Measurements from ENCODE around the gene DNAAF1. TPM values are rescaled to one million over a fixed set of nuclear protein-coding genes. Genes with fewer than 3 reads are reported as not detected.
A peak's percentile ranks its signal among the peaks of the same experiment; 100 is the strongest.
"Not testable (repeated sequence)": the region's sequence is repeated elsewhere in the genome, so short reads cannot be mapped to it uniquely, and the experiment has no call there.

Gene DNAAF1
- total RNA-seq, 2 experiments from 2014 or later, result 0.25 TPM; not detected in 1

DNA sequence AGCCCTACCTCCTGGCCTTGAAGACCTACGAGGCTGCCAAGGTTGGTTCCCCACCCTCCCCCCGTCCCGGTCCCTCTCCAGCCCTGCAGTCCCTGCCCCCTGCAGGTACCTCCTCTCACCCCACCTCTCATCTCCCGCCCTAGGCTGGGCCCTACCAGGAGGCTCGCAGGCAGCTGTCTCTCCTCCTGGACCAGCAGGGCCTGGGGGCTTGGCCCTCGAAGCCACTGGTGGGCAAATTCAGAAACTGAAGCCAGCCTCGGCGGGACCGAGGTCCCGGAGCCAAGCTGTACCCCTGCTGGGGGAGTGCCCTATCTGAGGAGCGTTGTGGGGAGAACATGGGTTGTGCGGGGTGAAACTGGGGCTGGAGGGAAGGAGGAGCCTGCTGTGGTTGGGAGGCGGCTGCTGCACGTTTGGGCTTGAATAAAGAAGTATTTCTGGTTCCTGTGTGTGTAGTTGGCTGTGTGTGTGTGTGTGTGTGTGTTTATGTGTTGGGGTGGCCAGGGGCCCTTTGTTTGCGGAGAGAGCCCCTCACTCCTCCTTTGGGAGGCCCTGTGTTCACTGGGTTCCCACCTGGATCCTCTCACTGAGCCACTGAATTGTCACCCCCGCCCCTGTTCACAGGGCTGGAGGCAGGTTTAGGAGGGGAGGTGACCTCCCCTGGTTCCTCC lies 51.8 kb downstream of the DNAAF1 start:
- ChIA-PET POLR2A (no interaction called here), CTCF (interaction anchor here (0.8 to 3.8 kb wide), 2 partner anchors 10 to 289 kb away, joined by 3 to 16 read pairs; partner anchors contain the start of gene TAF1C)
- Mint-ChIP-seq H3K4me1 (peaks cover 21% of the 10 kb centered on the region), H3K9me3 (no peaks in the 10 kb centered on the region), H3K4me3 (no peak overlapping the region), H3K27me3 (no peaks in the 10 kb centered on the region), H3K27ac (peak overlapping the region; percentile 61), H3K36me3 (ENCODE audit: low read depth) (no peaks in the 10 kb centered on the region)
- no peak for DNase-seq

DNA sequence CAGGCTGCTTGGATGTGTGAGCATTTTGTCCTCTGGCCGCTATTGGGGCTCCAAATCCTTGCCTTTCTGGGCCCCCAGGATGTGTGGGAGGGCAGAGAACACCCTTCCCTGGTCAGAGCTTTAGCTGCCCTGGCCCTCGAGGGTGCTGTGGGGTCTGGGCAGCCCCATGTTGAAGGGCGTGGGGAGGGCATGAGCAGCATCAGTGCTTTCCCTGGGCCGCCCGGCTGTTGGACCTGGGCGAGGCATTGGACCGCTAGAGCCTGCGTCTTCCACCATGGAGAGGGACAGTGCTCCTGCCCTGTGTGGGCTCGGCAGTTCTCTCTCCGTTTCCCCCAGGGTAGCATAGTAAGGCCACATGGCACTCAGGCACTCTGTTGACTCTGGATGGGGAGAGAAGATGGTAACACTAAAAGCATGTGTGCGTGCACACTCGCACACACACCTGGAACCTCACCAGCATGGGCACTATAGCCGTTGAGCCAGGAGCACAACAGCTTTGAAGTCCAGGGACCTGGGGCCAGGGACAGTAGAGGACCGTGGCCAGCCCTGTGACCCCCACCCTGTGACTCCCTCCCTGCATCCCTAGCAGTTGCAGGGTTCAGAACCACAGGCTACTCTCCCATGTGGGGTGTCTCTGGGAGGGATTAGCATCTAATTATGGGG lies 52.5 kb downstream of the DNAAF1 start:
- H3K4me3 Mint-ChIP-seq, result no peak overlapping the region
- H3K9me3 Mint-ChIP-seq, result no peaks in the 10 kb centered on the region
- no peaks in the 10 kb centered on the region for H3K27me3 Mint-ChIP-seq
- CTCF ChIA-PET, result interaction anchor here (3.8 kb wide), 1 partner anchor 11 kb away, joined by 16 read pairs; the partner anchor contains the start of gene TAF1C
- no peaks in the 10 kb centered on the region for H3K36me3 Mint-ChIP-seq (ENCODE audit: low read depth)
- POLR2A ChIA-PET, result no interaction called here
- no peak for DNase-seq
- H3K27ac Mint-ChIP-seq, result no peak overlapping the region
- H3K4me1 Mint-ChIP-seq, result peaks cover 21% of the 10 kb centered on the region

DNA sequence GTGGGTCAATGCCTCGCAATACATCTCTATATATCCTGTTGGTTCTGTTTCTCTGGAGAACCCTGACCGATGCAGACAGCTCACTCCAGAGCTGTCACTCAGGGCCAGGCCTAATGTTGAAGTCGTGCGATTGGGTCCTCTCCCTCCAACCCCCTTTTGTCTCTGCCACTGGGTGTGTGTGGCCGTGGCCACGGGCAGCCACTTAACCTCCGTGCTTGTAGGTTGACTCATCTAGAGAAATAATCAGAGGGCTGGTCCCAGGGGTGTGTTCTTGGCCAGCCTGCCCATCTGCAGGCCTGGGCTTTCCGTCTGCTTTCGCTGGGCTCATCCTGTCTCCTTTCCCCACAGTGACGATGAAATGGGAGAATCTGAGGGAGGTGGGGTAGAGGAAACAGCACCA lies 53.3 kb downstream of the DNAAF1 start:
- CTCF ChIA-PET, result interaction anchor here (0.9 to 2.6 kb wide), 2 partner anchors 11 to 18 kb away, joined by 3 to 12 read pairs; partner anchors contain the start of gene TAF1C
- no peaks in the 10 kb centered on the region for H3K9me3 Mint-ChIP-seq
- no peak for DNase-seq
- H3K36me3 Mint-ChIP-seq (ENCODE audit: low read depth), result no peaks in the 10 kb centered on the region
- no peak overlapping the region for H3K4me3 Mint-ChIP-seq
- POLR2A ChIA-PET, result no interaction called here
- no peak overlapping the region for H3K27ac Mint-ChIP-seq
- H3K4me1 Mint-ChIP-seq, result peaks cover 15% of the 10 kb centered on the region
- no peaks in the 10 kb centered on the region for H3K27me3 Mint-ChIP-seq

DNA sequence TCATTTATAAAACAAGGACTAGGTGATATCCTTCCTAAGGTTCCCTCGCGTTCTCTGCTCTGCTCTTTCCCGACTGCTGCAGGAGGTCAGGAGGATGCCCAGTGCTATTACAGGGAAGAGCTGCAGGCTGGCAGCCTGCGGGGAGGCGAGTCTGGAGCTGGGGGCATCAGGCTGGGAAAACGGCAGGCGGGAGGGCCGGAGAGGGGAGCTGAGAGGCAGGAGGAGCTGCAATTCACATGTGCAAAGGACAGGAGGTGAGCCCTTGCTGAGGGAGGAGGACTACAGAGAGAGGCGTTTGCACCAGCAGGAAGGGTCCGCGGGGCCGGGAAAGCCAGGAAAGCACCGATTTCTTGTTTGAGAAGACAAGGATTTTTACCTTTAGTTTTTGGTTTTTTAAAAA lies 54.0 kb downstream of the DNAAF1 start:
- Mint-ChIP-seq H3K27ac (no peak overlapping the region), H3K9me3 (no peaks in the 10 kb centered on the region), H3K27me3 (no peaks in the 10 kb centered on the region), H3K4me1 (peaks cover 8% of the 10 kb centered on the region), H3K4me3 (no peak overlapping the region), H3K36me3 (ENCODE audit: low read depth) (no peaks in the 10 kb centered on the region)
- CTCF ChIA-PET, result interaction anchor here (0.9 to 2.6 kb wide), 2 partner anchors 12 to 19 kb away, joined by 3 to 12 read pairs; partner anchors contain the start of gene TAF1C
- POLR2A ChIA-PET, result no interaction called here
- DNase-seq, result no peak

DNA sequence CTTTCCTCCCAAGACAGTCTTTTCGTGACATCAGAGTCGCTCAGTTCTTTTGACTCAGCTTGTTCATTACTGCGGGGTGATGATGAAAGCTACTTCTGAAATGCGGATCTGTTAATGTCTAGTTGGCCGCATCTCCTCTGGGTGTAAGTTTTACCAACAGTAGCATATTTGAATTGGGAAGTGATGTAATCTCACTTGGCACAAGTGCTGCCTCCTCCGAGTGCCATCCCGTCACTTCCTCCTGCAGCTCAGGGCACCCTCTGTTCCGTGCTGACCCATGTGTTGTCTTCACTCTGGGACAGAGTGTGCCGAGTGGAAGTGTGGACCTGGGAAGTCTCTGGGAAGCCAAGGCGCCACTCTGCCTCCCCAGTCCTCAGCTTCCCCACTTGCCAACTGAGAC lies 54.8 kb downstream of the DNAAF1 start:
- H3K27me3 Mint-ChIP-seq, result no peaks in the 10 kb centered on the region

DNA sequence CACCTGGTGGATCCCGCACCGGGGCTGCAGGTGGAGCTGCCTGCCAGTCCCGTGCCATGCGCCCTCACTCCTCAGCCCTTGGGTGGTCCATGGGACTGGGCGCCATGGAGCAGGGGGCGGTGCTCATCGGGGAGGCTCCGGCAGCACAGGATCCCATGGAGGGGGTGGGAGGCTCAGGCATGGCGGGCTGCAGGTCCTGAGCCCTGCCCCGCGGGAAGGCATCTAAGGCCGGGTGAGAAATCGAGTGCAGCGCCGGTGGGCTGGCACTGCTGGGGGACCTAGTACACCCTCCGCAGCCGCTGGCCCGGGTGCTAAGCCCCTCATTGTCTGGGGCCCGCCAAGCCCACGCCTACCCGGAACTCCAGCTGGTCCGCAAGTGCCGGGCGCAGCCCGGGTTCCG lies 59.4 kb downstream of the DNAAF1 start:
- H3K4me1 Mint-ChIP-seq; DNase-seq; H3K9me3 Mint-ChIP-seq; H3K27me3 Mint-ChIP-seq; H3K27ac Mint-ChIP-seq; POLR2A ChIA-PET; H3K36me3 Mint-ChIP-seq (ENCODE audit: low read depth); H3K4me3 Mint-ChIP-seq: not testable (repeated sequence)
- CTCF ChIA-PET, result interaction anchor here (1.6 kb wide), 1 partner anchor 17 kb away, joined by 4 read pairs; no protein-coding TSS in a partner anchor

More for the DNA sequence above, 54.8 kb downstream of the DNAAF1 start:
- no peaks in the 10 kb centered on the region for H3K9me3 Mint-ChIP-seq
- H3K4me1 Mint-ChIP-seq, result peaks cover under 1% of the 10 kb centered on the region
- ChIA-PET CTCF (interaction anchor here (2.6 kb wide), 1 partner anchor 13 kb away, joined by 12 read pairs; the partner anchor contains the start of gene TAF1C), POLR2A (no interaction called here)
- H3K4me3 Mint-ChIP-seq, result no peak overlapping the region
- no peaks in the 10 kb centered on the region for H3K36me3 Mint-ChIP-seq (ENCODE audit: low read depth)
- DNase-seq, result no peak
- no peak overlapping the region for H3K27ac Mint-ChIP-seq

DNA sequence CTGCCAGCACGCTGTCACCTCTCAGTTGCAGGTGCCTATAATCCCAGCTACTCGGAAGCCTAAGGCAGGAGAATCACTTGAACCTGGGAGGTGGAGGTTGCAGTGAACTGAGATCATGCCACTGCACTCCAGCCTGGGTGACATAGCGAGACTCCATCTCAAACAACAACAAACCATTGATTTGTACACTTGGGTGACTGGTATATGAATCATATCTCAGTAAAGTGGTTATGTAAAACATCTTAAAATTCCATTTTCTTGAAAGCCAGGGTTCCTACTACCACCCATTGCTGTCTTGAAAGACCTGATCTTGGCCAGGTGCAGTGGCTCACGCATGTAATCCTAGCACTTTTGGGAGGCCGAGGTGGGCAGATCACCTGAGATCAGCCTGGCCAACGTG lies 60.0 kb downstream of the DNAAF1 start:
- DNase-seq; POLR2A ChIA-PET; H3K9me3 Mint-ChIP-seq; H3K4me1 Mint-ChIP-seq; H3K4me3 Mint-ChIP-seq; H3K36me3 Mint-ChIP-seq (ENCODE audit: low read depth); H3K27me3 Mint-ChIP-seq; H3K27ac Mint-ChIP-seq: not testable (repeated sequence)
- CTCF ChIA-PET, result interaction anchor here (1.6 kb wide), 1 partner anchor 16 kb away, joined by 4 read pairs; no protein-coding TSS in a partner anchor

DNA sequence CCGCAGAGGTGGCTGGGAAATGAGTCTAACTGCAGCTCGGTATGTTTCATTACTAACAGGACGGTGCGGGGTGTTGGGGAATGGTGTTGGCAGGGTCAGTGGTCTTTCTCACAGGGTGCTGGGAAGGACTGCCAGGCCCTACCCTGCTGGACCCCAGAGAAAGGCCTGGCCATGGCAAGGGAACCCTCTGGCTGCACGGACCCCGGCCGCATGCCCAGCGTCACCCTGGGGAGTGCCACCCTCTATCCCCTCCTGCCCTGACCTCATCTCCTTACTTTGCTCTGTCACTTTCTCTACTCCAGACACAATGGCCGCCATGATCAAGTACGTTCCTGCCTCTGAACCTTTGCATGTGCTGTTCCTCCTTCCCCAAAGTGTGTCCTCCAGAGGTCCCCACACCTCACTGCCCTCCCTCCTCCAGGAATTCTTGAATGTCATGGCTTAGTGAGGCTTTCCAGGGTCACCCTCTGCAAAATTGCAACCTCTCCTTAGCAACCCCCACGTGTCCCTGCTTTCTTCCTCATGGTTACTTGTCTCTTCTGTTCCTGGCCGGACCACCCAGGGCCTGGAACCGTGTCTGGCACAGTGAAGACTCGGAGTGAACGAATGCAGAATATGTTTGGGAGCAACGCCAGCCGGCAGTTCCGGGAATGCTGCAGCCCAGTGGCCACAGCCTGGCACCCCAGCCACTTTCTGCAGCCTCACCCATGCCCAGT lies 61.0 kb downstream of the DNAAF1 start:
- no peaks in the 10 kb centered on the region for H3K27me3 Mint-ChIP-seq
- POLR2A ChIA-PET, result no interaction called here
- H3K36me3 Mint-ChIP-seq (ENCODE audit: low read depth), result no peaks in the 10 kb centered on the region
- DNase-seq, result no peak
- H3K27ac Mint-ChIP-seq, result no peak overlapping the region
- CTCF ChIA-PET, result no interaction called here
- H3K9me3 Mint-ChIP-seq, result no peaks in the 10 kb centered on the region
- H3K4me3 Mint-ChIP-seq, result no peak overlapping the region
- no peaks in the 10 kb centered on the region for H3K4me1 Mint-ChIP-seq

DNA sequence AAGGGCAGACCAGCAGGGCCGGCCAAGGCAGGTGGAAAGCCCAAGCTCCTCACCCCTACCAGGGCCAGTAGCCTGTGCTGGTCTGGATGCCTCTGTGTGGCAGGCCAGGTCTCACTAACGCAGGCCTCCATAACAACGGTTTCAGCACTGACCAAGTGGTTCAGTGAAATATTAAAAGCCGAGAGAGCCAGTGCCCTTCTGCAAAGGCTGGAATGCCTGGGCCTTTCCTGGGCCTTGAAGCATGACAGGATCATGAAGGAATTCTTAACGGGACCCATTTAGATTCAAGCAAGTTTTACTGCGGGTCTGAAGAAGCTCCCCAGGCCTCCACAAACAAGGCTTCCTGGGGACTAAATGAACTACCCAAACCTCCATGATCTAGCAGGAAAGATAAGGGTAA lies 62.1 kb downstream of the DNAAF1 start:
- POLR2A ChIA-PET, result no interaction called here
- H3K4me1 Mint-ChIP-seq, result no peaks in the 10 kb centered on the region

DNA sequence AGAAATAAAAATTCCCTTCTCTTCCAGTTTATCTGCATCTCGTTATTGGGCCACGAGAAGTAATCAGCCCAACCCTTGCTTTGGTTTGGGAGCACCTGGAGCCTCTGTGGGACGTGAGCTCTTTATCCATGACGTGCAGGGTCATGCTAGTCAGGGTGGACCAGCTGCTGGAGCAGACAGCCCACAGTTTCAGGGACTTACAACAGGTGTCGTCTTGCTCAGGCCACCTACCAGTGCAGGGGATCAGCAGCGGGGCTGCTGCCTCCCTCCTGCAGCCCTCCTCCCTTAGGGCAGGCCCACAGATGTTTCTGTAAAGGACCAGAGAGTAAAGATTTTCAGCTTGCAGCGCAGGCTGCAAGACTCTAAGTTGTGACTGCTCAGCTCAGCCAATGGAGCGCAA lies 62.8 kb downstream of the DNAAF1 start:
- no peak overlapping the region for H3K27ac Mint-ChIP-seq
- H3K27me3 Mint-ChIP-seq, result peaks cover 4% of the 10 kb centered on the region
- H3K36me3 Mint-ChIP-seq (ENCODE audit: low read depth), result no peaks in the 10 kb centered on the region
- CTCF ChIA-PET, result interaction anchor here (1.8 kb wide), 1 partner anchor 21 kb away, joined by 7 read pairs; the partner anchor contains the start of gene TAF1C
- H3K4me1 Mint-ChIP-seq, result no peaks in the 10 kb centered on the region
- DNase-seq, result no peak
- no peaks in the 10 kb centered on the region for H3K9me3 Mint-ChIP-seq
- POLR2A ChIA-PET, result no interaction called here
- no peak overlapping the region for H3K4me3 Mint-ChIP-seq

More for the DNA sequence above, 62.1 kb downstream of the DNAAF1 start:
- Mint-ChIP-seq H3K27me3 (no peaks in the 10 kb centered on the region), H3K36me3 (ENCODE audit: low read depth) (no peaks in the 10 kb centered on the region), H3K4me3 (no peak overlapping the region), H3K27ac (no peak overlapping the region), H3K9me3 (no peaks in the 10 kb centered on the region)
- no peak for DNase-seq
- CTCF ChIA-PET, result interaction anchor here (1.8 kb wide), 1 partner anchor 20 kb away, joined by 7 read pairs; the partner anchor contains the start of gene TAF1C

DNA sequence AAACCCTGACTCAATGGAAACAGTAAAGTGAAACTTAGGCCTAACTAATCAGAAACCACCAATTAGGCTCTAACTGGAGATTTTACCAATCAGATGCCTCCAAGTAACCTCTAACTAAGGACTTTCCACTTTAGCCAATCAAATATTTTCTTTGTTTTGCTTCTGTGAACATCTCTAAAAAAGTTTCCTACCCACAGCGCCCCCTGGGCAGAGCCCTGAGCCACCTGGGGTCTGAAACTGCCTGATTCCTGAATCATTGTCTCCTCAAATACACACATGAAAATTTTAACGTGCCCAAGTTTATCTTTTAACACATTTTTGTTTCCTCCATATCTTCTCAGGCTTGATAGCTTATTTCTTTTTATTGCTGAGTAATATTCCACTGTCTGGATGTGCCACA lies 64.9 kb downstream of the DNAAF1 start:
- ChIA-PET POLR2A (no interaction called here), CTCF (no interaction called here)
- no peak for DNase-seq
- H3K27me3 Mint-ChIP-seq, result peaks cover 4% of the 10 kb centered on the region
- no peaks in the 10 kb centered on the region for H3K4me1 Mint-ChIP-seq
- no peaks in the 10 kb centered on the region for H3K9me3 Mint-ChIP-seq
- no peak overlapping the region for H3K4me3 Mint-ChIP-seq
- H3K27ac Mint-ChIP-seq, result no peak overlapping the region
- H3K36me3 Mint-ChIP-seq (ENCODE audit: low read depth), result no peaks in the 10 kb centered on the region

DNA sequence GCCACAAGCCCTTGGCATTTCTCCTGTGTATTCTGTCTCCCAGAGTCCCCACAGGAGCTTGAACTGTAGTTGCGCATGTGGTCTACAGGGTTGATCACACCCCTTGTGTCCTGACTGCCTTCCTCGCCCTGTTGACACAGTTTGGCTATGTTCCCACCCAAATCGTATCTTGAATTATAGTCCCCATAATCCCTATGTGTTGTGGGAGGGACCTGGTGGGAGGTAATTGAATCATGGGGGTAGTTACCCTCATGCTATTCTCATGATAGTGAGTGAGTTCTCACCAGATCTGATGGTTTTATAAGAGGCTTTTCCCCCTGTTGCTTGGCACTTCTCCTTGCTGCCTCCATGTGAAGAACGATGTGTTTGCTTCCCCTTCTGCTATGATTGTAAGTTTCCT lies 67.0 kb downstream of the DNAAF1 start:
- no peaks in the 10 kb centered on the region for H3K36me3 Mint-ChIP-seq (ENCODE audit: low read depth)
- H3K9me3 Mint-ChIP-seq, result no peaks in the 10 kb centered on the region
- no peaks in the 10 kb centered on the region for H3K4me1 Mint-ChIP-seq
- no peak overlapping the region for H3K27ac Mint-ChIP-seq
- POLR2A ChIA-PET, result no interaction called here
- no peak for DNase-seq
- CTCF ChIA-PET, result no interaction called here
- peaks cover 4% of the 10 kb centered on the region for H3K27me3 Mint-ChIP-seq
- no peak overlapping the region for H3K4me3 Mint-ChIP-seq

DNA sequence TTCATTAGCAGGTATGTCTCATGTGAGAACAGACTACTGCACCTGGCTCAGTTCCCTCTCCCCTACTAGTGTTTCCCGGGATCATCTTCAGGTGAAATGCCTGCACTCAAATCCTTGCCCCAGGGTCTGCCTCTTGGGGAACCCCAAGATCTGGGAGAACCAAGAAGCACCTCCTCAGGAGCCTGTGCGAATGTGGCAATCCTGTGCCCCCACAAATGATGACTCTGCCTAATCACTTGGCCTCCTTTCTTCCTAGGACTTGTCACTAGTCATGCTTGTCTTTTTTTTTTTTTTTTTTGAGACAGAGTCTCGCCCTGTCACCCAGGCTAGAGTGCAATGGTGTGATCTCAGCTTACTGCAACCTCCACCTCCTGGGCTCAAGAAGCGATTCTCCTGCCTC lies 67.5 kb downstream of the DNAAF1 start:
- POLR2A ChIA-PET, result no interaction called here
- CTCF ChIA-PET, result no interaction called here
- DNase-seq, result no peak
- no peak overlapping the region for H3K27ac Mint-ChIP-seq
- peaks cover 4% of the 10 kb centered on the region for H3K27me3 Mint-ChIP-seq
- H3K36me3 Mint-ChIP-seq (ENCODE audit: low read depth), result no peaks in the 10 kb centered on the region
- no peak overlapping the region for H3K4me3 Mint-ChIP-seq
- no peaks in the 10 kb centered on the region for H3K4me1 Mint-ChIP-seq
- no peaks in the 10 kb centered on the region for H3K9me3 Mint-ChIP-seq
